Progenitor cell of endocrine pancreas (in vitro differentiated cells): ENCODE measurements around the gene GALK1. TPM values are rescaled to one million over a fixed set of nuclear protein-coding genes. Genes with fewer than 3 reads are reported as not detected.

Experiments used
- DNase-seq: peaks from one replicate; pipeline ENCODE4 v3.0.0; 2021; ENCODE audit warnings: low spot score; ENCODE audit not compliant: unreplicated experiment
- H3K27ac Mint-ChIP-seq: 2 replicates; pipeline ENCODE4 v1.8.0; 2021; ENCODE audit warnings: mild to moderate bottlenecking, moderate library complexity, mixed read lengths
- H3K27me3 Mint-ChIP-seq: 2 replicates; pipeline ENCODE4 v1.8.0; 2021; ENCODE audit warnings: mixed read lengths
- H3K36me3 Mint-ChIP-seq: 2 replicates; pipeline ENCODE4 v1.8.0; 2022; ENCODE audit warnings: mixed read lengths; ENCODE audit not compliant: insufficient read depth
- H3K4me1 Mint-ChIP-seq: 2 replicates; pipeline ENCODE4 v1.8.0; 2021; ENCODE audit warnings: low read depth, mixed read lengths
- H3K4me3 Mint-ChIP-seq: 2 replicates; pipeline ENCODE4 v1.8.0; 2021; ENCODE audit warnings: low read depth, mild to moderate bottlenecking, moderate library complexity, mixed read lengths
- H3K9me3 Mint-ChIP-seq: 2 replicates; pipeline ENCODE4 v1.8.0; 2021; ENCODE audit warnings: low read depth, mixed read lengths
- CTCF ChIP-seq: fragments of 200-600 bp; sonication (generic); IDR thresholded peaks from one replicate; pipeline ENCODE4 v1.5.0; 2021; ENCODE audit warnings: antibody characterized with exemption, mild to moderate bottlenecking; ENCODE audit not compliant: unreplicated experiment
- total RNA-seq: library from RNA; stranded (reverse); gene quantifications from 2 replicates; pipeline ENCODE4 v1.2.1, GENCODE V29; 2021

GALK1 gene
- total RNA-seq, 1 donor from 2014 or later = 11.2 TPM

DNA sequence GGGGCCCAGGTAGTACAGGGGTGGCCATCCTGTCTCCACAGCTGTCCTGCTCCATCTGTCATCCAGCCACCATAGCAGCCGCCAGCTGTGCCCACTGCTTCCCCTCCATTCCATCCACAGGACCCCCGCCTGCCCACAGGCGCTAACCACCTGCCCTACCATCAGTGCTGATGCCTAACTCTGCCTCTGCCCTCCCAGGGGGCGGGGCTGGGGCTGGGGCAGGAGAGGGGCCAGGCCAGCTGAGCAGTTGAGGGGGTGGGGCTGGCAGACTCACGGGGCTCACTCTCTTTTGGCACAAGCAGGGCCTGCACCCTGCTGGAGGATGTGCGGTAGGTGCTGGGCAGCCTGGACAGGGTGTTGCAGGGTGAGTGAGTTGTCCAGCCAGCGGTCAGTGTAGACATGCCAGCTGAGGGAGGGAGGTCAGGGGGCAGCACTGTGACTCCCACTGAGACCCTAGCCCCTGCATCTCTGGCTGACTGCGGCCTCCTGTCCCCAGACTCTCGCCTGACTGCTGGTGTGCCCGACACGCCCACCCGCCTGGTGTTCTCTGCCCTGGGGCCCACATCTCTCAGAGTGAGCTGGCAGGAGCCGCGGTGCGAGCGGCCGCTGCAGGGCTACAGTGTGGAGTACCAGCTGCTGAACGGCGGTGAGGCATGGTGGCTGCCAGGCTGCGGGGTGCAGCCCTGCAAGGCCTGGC is 9.6 kb downstream of the GALK1 start:
- Mint-ChIP-seq H3K27ac (no peak overlapping the region), H3K4me3 (no peak overlapping the region)
- DNase-seq = no peak

GRCh38 chr17:75754378-75755204 is 10.4 kb downstream of the GALK1 start:
- TF ChIP-seq CTCF = no peak
- no peaks in the 10 kb centered on the region for H3K9me3 Mint-ChIP-seq
- peaks cover 3% of the 10 kb centered on the region for H3K4me1 Mint-ChIP-seq
- no peak overlapping the region for H3K4me3 Mint-ChIP-seq
- DNase-seq = no peak
- H3K27ac Mint-ChIP-seq = no peak overlapping the region
- H3K36me3 Mint-ChIP-seq = no peaks in the 10 kb centered on the region
- H3K27me3 Mint-ChIP-seq = peaks cover 9% of the 10 kb centered on the region

More for the DNA sequence above, 9.6 kb downstream of the GALK1 start:
- Mint-ChIP-seq H3K36me3 (no peaks in the 10 kb centered on the region), H3K27me3 (peaks cover 9% of the 10 kb centered on the region), H3K9me3 (no peaks in the 10 kb centered on the region), H3K4me1 (peaks cover 3% of the 10 kb centered on the region)
- TF ChIP-seq CTCF = no peak

DNA sequence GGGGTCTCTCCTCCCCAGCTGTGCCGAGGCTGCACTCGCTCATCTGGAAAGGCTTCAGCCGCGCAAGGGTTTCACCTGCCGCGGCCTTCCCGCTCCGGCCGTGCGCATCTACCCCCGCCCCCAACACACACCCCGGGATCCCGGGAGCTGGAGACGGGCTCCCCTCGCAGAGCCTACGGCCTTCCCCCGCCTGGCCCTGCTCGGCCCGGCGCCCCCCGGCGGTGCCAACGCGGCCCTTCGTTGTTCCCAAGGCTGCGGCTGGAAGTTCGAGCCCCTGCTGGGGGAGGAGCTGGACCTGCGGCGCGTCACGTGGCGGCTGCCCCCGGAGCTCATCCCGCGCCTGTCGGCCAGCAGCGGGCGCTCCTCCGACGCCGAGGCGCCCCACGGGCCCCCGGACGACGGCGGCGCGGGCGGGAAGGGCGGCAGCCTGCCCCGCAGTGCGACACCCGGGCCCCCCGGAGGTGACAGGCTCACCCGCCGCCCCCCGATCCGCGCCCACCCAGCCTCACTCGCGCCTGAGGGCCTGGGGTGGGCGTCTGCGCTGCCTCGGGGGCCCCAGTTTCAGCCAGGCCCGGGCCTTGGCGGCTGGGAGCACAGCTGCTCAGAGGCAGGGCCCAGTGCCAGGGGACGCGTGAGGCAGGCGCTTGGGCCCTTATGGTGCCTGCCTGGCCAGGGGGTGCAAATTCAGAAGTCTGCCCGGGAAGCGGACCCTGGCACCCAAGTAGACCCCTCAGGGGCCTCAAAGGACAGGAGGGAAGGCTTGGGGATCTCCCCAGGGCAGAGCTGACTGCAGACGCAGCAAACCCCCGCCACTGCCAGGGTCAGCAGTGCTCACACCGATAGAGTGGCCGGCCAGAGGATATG is 11.2 kb downstream of the GALK1 start:
- TF ChIP-seq CTCF = peak; percentile 77
- Mint-ChIP-seq H3K9me3 (no peaks in the 10 kb centered on the region), H3K27ac (no peak overlapping the region), H3K4me3 (no peak overlapping the region), H3K36me3 (no peaks in the 10 kb centered on the region), H3K27me3 (peaks cover 9% of the 10 kb centered on the region), H3K4me1 (peaks cover 3% of the 10 kb centered on the region)
- DNase-seq = peak; percentile 56

GRCh38 chr17:75752802-75753513 is 12.0 kb downstream of the GALK1 start:
- H3K4me3 Mint-ChIP-seq = no peak overlapping the region
- H3K4me1 Mint-ChIP-seq = peaks cover 3% of the 10 kb centered on the region
- H3K36me3 Mint-ChIP-seq = no peaks in the 10 kb centered on the region
- peaks cover 9% of the 10 kb centered on the region for H3K27me3 Mint-ChIP-seq
- no peaks in the 10 kb centered on the region for H3K9me3 Mint-ChIP-seq
- no peak for DNase-seq
- no peak for TF ChIP-seq CTCF
- peak overlapping the region; percentile 64 for H3K27ac Mint-ChIP-seq
